ENCODE results near the gene CCDC170.

The CCDC170 gene

DNA sequence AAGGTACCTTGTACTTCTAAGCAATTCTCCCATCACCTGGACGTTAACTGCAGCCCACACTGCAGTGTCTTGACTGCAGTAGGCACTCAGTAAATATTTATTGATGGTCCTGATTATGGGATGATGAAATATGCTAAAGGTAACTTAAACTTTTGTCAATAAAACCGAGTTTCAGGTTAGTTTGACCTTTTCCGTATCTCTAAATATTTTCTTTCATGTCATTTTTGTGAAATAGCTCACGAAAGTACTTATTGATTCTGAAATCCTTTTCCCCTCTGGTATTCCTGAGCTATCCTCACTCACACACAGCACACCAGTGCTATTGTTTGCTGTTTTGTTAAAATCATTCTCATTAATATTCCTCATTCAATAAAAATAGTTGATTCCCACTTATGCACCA is 164.3 kb downstream of the CCDC170 start:
- Histone ChIP-seq H3K27ac (no peak overlapping the region), H3K36me3 (ENCODE audit: control insufficient read depth, insufficient read depth, low read length) (no peaks in the 10 kb centered on the region), H2AFZ (no peak overlapping the region), H3K9me3 (ENCODE audit: control insufficient read depth, low read length) (no peaks in the 10 kb centered on the region), H3K4me1 (no peaks in the 10 kb centered on the region), H3K4me2 (ENCODE audit: low read length) (no peak overlapping the region), H3K79me2 (no peaks in the 10 kb centered on the region), H3K27me3 (ENCODE audit: control insufficient read depth, insufficient read depth, low read length) (no peaks in the 10 kb centered on the region), H3K4me3 (ENCODE audit: low read depth, low read length) (no peak overlapping the region), H3K9ac (no peak overlapping the region)
- TF ChIP-seq, protein P1, sequence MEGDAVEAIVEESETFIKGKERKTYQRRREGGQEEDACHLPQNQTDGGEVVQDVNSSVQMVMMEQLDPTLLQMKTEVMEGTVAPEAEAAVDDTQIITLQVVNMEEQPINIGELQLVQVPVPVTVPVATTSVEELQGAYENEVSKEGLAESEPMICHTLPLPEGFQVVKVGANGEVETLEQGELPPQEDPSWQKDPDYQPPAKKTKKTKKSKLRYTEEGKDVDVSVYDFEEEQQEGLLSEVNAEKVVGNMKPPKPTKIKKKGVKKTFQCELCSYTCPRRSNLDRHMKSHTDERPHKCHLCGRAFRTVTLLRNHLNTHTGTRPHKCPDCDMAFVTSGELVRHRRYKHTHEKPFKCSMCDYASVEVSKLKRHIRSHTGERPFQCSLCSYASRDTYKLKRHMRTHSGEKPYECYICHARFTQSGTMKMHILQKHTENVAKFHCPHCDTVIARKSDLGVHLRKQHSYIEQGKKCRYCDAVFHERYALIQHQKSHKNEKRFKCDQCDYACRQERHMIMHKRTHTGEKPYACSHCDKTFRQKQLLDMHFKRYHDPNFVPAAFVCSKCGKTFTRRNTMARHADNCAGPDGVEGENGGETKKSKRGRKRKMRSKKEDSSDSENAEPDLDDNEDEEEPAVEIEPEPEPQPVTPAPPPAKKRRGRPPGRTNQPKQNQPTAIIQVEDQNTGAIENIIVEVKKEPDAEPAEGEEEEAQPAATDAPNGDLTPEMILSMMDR (IDR thresholded peaks at IDR 0.05), result no peak

DNA sequence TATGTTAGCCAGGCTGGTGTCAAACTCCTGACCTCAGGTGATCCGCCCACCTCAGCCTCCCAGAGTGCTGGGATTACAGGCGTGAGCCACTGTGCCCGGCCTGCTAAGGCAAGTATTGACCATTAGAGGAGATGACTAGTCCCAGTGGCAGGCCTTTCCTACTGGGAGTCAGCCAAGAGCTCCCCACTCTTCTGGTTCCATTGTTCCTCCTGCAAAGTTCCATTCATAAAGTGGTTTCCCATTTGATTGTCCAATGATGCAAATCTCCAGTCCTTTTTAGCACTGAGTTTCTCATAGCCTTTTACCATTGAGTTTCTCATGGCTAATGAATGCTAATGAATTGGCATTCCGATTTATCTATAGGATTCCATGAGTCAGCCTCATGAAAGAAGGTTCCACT is 165.4 kb downstream of the CCDC170 start:
- Histone ChIP-seq H3K27ac (no peak overlapping the region), H3K4me2 (ENCODE audit: low read length) (no peak overlapping the region), H3K9ac (no peak overlapping the region), H3K27me3 (ENCODE audit: control insufficient read depth, insufficient read depth, low read length) (no peaks in the 10 kb centered on the region), H3K4me1 (no peaks in the 10 kb centered on the region), H3K36me3 (ENCODE audit: control insufficient read depth, insufficient read depth, low read length) (no peaks in the 10 kb centered on the region), H3K79me2 (no peaks in the 10 kb centered on the region), H2AFZ (no peak overlapping the region), H3K9me3 (ENCODE audit: control insufficient read depth, low read length) (no peaks in the 10 kb centered on the region), H3K4me3 (ENCODE audit: low read depth, low read length) (no peak overlapping the region)
- TF ChIP-seq, protein P1 (IDR thresholded peaks at IDR 0.05), result no peak

DNA sequence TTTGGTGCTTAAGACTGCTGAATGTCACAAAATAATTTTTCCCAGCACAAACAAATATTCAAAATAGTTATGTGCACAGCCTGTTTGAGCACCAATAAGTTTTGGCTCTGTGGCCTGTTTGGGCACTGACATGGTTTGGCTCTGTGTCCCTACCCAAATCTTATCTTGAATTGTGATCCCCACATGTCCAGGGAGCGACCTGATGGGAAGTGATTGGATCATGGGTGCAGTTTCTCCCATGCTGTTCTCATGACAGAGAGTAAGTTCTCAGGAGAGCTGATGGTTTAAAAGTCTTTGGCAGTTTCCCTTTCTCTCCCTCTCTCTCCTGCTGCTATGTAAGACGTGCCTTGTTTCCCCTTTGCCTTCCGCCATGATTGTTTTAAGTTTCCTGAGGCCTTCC is 167.7 kb downstream of the CCDC170 start:
- TF ChIP-seq, protein P1 (IDR thresholded peaks at IDR 0.05), result no peak
- no peak overlapping the region for H3K27ac ChIP-seq
- no peak overlapping the region for H2AFZ ChIP-seq
- H3K4me2 ChIP-seq (ENCODE audit: low read length), result no peak overlapping the region
- H3K27me3 ChIP-seq (ENCODE audit: control insufficient read depth, insufficient read depth, low read length), result no peaks in the 10 kb centered on the region
- no peak overlapping the region for H3K4me3 ChIP-seq (ENCODE audit: low read depth, low read length)
- H3K4me1 ChIP-seq, result no peaks in the 10 kb centered on the region
- no peaks in the 10 kb centered on the region for H3K36me3 ChIP-seq (ENCODE audit: control insufficient read depth, insufficient read depth, low read length)
- H3K79me2 ChIP-seq, result no peaks in the 10 kb centered on the region
- H3K9ac ChIP-seq, result no peak overlapping the region
- no peaks in the 10 kb centered on the region for H3K9me3 ChIP-seq (ENCODE audit: control insufficient read depth, low read length)

DNA sequence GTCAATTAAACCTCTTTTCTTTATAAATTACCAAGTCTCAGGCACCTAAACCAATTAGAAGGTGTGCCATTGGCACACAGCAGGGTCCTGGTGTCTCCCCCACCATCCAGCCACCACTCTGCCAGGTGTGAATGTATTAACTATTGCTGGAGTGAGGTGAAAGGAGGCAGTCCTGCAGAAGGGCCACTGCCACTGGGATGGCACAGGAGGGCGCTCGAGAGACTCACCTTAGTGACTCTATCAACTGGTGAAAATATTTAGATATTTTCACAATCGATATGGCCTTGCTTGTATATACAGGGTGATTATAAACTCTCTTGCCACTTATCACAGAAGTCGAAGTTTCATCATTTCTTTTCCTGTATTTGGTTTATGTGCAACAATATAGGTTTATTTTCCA is 168.1 kb downstream of the CCDC170 start:
- Histone ChIP-seq H3K4me1 (no peaks in the 10 kb centered on the region), H3K27ac (no peak overlapping the region), H3K27me3 (ENCODE audit: control insufficient read depth, insufficient read depth, low read length) (no peaks in the 10 kb centered on the region), H3K9me3 (ENCODE audit: control insufficient read depth, low read length) (no peaks in the 10 kb centered on the region), H3K4me2 (ENCODE audit: low read length) (no peak overlapping the region), H3K79me2 (no peaks in the 10 kb centered on the region), H2AFZ (no peak overlapping the region), H3K4me3 (ENCODE audit: low read depth, low read length) (no peak overlapping the region), H3K36me3 (ENCODE audit: control insufficient read depth, insufficient read depth, low read length) (no peaks in the 10 kb centered on the region), H3K9ac (no peak overlapping the region)
- TF ChIP-seq, protein P1 (IDR thresholded peaks at IDR 0.05), result no peak

DNA sequence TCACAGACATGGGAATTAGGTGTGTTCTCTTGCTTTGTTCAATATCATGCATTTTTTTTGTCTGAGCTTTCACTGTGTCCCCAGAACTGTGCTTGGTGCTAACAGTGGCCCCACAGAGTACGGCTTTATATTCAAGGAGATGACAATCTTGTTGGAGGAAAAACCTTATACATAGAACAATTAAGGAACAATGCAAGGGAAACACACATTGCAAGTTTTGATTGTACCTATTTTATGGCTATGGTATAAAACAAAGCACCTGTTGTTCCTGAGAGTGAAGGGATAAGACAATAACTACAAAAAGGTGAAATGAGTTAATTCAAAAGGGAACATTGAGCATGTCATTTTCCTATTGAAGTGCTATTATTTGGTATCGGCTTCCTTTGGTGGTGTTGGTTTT is 169.7 kb downstream of the CCDC170 start:
- Histone ChIP-seq H3K4me3 (ENCODE audit: low read depth, low read length) (no peak overlapping the region), H3K4me1 (no peaks in the 10 kb centered on the region), H3K36me3 (ENCODE audit: control insufficient read depth, insufficient read depth, low read length) (no peaks in the 10 kb centered on the region), H3K9me3 (ENCODE audit: control insufficient read depth, low read length) (no peaks in the 10 kb centered on the region), H2AFZ (no peak overlapping the region), H3K27ac (no peak overlapping the region), H3K9ac (no peak overlapping the region), H3K4me2 (ENCODE audit: low read length) (no peak overlapping the region), H3K79me2 (no peaks in the 10 kb centered on the region), H3K27me3 (ENCODE audit: control insufficient read depth, insufficient read depth, low read length) (no peaks in the 10 kb centered on the region)
- TF ChIP-seq, protein P1 (IDR thresholded peaks at IDR 0.05), result no peak
